IMR-90 (cell line): ENCODE results near the gene EIF5A2.

ENCODE experiments used
- POLR2A ChIP-seq: IDR thresholded peaks from 2 replicates; pipeline ENCODE4 v1.6.1; 2012; ENCODE audit warnings: mild to moderate bottlenecking, low read depth, low read length
- RAD21 ChIP-seq: IDR thresholded peaks from 2 replicates; pipeline ENCODE4 v1.6.1; 2012; ENCODE audit warnings: low read length, improper control_type of control experiment
- RCOR1 ChIP-seq: IDR thresholded peaks from 2 replicates; pipeline ENCODE4 v1.6.1; 2012; ENCODE audit warnings: mild to moderate bottlenecking, low read length, improper control_type of control experiment; ENCODE audit not compliant: insufficient replicate concordance
- SMC3 ChIP-seq: fragments of 150-350 bp; IDR thresholded peaks from 2 replicates; pipeline ENCODE4 v1.6.1; 2016; ENCODE audit warnings: low read depth, mild to moderate bottlenecking, antibody characterized with exemption, low read length, moderate library complexity
- TF ChIP-seq, protein P1 (sequence below): conservative IDR thresholded peaks from 2 replicates; pipeline ENCODE4 v1.5.1; 2012; ENCODE audit warnings: mild to moderate bottlenecking, low read depth, low read length, improper control_type of control experiment
- TF ChIP-seq, protein P2 (sequence below): fragments of 150-350 bp; IDR thresholded peaks from 2 replicates; pipeline ENCODE4 v1.6.1; 2017; ENCODE audit warnings: mild to moderate bottlenecking, antibody characterized with exemption, low read length, low read depth

DNA sequence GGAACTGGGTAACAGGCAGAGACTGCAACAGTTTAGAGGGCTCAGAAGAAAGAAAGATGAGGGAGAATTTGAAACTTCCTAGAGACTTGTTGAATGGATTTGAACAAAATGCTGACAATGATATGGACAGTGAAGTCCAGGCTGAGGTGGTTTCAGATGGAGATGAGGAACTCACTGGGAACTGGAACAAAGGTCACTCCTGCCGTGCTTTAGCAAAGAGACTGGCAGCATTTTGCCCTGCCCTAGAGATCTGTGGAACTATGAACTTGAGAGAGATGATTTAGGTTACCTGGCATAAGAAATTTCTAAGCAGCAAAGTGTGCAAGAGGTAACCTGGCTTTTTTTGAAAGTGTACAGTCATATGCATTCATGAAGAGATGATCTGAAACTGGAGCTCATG, 11.7 kb downstream of the EIF5A2 start:
- TF ChIP-seq, protein P1, sequence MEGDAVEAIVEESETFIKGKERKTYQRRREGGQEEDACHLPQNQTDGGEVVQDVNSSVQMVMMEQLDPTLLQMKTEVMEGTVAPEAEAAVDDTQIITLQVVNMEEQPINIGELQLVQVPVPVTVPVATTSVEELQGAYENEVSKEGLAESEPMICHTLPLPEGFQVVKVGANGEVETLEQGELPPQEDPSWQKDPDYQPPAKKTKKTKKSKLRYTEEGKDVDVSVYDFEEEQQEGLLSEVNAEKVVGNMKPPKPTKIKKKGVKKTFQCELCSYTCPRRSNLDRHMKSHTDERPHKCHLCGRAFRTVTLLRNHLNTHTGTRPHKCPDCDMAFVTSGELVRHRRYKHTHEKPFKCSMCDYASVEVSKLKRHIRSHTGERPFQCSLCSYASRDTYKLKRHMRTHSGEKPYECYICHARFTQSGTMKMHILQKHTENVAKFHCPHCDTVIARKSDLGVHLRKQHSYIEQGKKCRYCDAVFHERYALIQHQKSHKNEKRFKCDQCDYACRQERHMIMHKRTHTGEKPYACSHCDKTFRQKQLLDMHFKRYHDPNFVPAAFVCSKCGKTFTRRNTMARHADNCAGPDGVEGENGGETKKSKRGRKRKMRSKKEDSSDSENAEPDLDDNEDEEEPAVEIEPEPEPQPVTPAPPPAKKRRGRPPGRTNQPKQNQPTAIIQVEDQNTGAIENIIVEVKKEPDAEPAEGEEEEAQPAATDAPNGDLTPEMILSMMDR = no peak
- TF ChIP-seq SMC3 (no peak), RCOR1 (no peak), POLR2A (no peak), RAD21 (no peak)
- TF ChIP-seq, protein P2, sequence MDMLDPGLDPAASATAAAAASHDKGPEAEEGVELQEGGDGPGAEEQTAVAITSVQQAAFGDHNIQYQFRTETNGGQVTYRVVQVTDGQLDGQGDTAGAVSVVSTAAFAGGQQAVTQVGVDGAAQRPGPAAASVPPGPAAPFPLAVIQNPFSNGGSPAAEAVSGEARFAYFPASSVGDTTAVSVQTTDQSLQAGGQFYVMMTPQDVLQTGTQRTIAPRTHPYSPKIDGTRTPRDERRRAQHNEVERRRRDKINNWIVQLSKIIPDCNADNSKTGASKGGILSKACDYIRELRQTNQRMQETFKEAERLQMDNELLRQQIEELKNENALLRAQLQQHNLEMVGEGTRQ = no peak
